ENCODE data around the gene RNF13.

RNF13 gene

DNA sequence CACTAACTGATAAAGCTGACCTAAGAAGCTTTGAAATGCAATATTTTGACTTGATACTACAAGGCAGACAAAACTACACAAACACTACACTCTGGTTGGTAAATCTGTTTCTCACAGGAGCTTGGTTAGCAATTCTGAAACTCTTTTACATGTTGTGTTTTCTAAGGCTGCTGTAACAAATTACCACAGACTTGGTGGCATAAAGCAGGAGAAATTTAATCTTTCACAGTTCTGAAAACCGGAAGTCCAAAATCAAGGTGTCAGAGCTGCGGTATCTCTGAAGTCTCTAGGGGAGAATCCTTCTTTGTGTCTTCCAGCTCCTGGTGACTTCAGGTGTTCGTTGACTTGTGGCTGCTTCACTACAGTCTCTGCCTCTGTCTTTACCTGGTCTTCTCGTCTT lies 170.6 kb downstream of the RNF13 start:
- TF ChIP-seq, protein P1, sequence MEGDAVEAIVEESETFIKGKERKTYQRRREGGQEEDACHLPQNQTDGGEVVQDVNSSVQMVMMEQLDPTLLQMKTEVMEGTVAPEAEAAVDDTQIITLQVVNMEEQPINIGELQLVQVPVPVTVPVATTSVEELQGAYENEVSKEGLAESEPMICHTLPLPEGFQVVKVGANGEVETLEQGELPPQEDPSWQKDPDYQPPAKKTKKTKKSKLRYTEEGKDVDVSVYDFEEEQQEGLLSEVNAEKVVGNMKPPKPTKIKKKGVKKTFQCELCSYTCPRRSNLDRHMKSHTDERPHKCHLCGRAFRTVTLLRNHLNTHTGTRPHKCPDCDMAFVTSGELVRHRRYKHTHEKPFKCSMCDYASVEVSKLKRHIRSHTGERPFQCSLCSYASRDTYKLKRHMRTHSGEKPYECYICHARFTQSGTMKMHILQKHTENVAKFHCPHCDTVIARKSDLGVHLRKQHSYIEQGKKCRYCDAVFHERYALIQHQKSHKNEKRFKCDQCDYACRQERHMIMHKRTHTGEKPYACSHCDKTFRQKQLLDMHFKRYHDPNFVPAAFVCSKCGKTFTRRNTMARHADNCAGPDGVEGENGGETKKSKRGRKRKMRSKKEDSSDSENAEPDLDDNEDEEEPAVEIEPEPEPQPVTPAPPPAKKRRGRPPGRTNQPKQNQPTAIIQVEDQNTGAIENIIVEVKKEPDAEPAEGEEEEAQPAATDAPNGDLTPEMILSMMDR (IDR thresholded peaks at IDR 0.05; ENCODE audit: low read depth, low read length): no peak
- DNase-seq: no peak
- H3K27me3 ChIP-seq: no peaks in the 10 kb centered on the region
- no peaks in the 10 kb centered on the region for H3K9me3 ChIP-seq
- no peaks in the 10 kb centered on the region for H3K4me1 ChIP-seq
- no peaks in the 10 kb centered on the region for H3K36me3 ChIP-seq
- H3K4me3 ChIP-seq (ENCODE audit: low read depth, low read length): no peak overlapping the region

DNA sequence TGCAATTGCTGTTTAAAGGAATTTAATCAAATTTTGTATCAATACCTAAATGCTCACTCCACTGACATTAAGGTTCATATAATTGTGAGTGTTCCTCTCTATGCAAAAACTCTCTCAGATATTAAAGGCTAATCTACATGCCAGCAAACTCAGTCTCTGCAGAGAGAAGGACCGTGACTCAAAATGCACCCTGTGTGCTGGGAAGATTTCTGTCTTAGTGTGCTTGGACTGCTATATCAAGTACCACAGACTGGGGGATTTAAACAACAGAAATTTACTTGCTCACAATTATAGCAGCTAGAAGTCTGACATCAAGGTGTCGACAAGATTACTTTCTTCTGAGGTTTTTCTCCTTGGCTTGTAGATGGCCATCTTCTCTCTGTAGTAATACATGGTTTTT lies 176.3 kb downstream of the RNF13 start:
- Histone ChIP-seq H3K4me3 (ENCODE audit: low read depth, low read length) (no peak overlapping the region), H3K27me3 (no peaks in the 10 kb centered on the region), H3K4me1 (no peaks in the 10 kb centered on the region), H3K9me3 (no peaks in the 10 kb centered on the region), H3K36me3 (no peaks in the 10 kb centered on the region)
- TF ChIP-seq, protein P1 (IDR thresholded peaks at IDR 0.05; ENCODE audit: low read depth, low read length): no peak
- DNase-seq: no peak

DNA sequence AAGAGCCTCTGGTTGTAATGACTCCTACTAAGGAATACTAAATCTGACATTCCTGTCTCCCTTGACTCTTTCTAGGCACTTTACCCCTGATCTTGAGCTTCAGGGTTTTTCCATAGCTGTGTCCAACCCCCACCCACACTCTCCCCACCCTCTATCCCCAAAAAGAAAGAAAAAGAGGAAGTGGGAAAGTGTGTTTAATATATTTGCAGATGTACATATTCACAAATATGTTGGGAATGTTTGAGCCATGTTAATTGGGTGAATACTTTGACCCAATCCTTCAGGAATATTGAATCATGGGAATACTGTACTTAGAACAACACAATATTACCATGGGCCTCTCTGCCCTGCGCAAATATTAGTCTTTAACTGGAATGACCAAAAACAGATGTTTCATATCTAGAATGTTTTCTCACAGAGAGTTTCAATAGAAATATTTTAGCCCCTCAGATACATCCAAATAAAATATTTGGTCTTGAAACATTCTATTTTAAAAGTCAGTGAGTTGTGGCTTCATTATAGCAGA lies 177.5 kb downstream of the RNF13 start:
- no peak overlapping the region for H3K4me3 ChIP-seq (ENCODE audit: low read depth, low read length)
- TF ChIP-seq, protein P1 (IDR thresholded peaks at IDR 0.05; ENCODE audit: low read depth, low read length): no peak
- no peaks in the 10 kb centered on the region for H3K9me3 ChIP-seq
- no peak for DNase-seq
- no peaks in the 10 kb centered on the region for H3K36me3 ChIP-seq
- no peaks in the 10 kb centered on the region for H3K27me3 ChIP-seq
- H3K4me1 ChIP-seq: no peaks in the 10 kb centered on the region

DNA sequence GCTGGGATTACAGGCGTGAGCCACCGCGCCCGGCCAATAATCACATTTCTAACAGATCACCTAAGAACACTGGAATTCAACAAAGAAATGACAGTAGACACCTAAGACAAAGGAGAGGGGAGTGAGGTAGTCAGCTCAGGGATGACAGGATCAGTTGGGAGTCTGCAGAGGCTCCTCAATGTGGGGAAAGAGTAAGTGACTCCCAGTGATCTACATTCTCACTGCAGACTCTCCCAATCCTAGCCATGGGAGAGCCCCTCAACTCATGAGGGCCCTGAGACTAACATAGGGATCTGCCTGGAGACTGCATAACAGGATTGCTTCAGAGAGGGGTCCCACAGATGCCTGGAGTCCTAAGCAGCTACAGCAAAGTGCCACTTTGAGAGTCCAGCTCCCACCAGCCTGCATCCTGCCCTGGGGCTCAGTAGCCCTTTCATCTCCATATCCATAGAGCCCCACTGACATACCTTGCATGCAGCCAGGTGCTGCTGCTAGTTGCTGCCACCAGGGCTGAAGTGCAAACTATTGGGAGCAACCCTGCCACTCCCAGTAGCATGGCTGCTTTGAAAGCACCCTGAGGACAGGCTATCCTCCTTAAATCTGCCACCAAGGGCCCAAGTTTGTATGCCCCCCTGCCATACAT lies 179.5 kb downstream of the RNF13 start:
- no peaks in the 10 kb centered on the region for H3K4me1 ChIP-seq
- TF ChIP-seq, protein P1 (IDR thresholded peaks at IDR 0.05; ENCODE audit: low read depth, low read length): no peak

DNA sequence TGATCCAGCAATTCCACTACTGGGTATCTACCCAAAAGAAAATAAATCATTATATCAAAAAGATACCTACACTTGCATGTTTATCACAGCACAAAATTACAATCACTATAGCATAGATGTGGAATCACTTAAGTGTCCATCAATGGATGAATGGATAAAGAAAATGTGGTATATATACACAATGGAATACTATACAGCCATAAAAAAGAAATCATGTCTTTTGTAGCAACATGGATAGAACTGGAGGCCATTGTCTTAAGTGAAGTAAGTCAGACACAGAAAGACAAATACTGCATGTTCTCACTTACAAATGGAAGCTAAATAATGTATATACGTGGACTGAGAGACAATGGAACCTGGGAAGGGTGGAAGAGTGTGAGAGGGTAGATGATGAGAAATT lies 185.9 kb downstream of the RNF13 start:
- H3K9me3 ChIP-seq: no peaks in the 10 kb centered on the region; the same call in 1 of the 2 replicates
- no peak overlapping the region for H3K4me3 ChIP-seq (ENCODE audit: low read depth, low read length)
- no peaks in the 10 kb centered on the region for H3K36me3 ChIP-seq
- no peaks in the 10 kb centered on the region for H3K4me1 ChIP-seq
- DNase-seq: no peak
- TF ChIP-seq, protein P1 (IDR thresholded peaks at IDR 0.05; ENCODE audit: low read depth, low read length): no peak
- no peaks in the 10 kb centered on the region for H3K27me3 ChIP-seq

More for the DNA sequence above, 179.5 kb downstream of the RNF13 start:
- Histone ChIP-seq H3K9me3 (no peaks in the 10 kb centered on the region), H3K4me3 (ENCODE audit: low read depth, low read length) (no peak overlapping the region), H3K36me3 (no peaks in the 10 kb centered on the region), H3K27me3 (no peaks in the 10 kb centered on the region)
- DNase-seq: no peak

DNA sequence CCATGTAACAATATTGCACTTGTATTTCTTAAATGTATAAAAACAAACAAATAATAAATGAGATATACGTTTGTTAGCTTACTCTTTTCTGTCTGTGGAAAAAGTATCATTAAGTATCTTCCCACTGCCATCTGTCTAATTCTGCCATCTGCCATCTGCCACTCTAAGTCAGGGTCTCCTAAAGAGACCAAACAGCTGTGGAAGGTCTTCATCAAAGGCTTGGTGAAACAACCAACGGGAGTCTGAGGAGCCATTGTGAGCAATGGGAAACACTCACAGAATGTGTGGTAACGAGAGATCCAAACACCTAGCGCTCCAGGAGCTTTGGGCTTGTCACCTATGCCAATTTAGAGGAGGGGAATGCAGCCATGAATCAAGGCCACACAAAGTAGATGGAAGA lies 186.4 kb downstream of the RNF13 start:
- Histone ChIP-seq H3K27me3 (no peaks in the 10 kb centered on the region), H3K9me3 (no peaks in the 10 kb centered on the region; the same call in 1 of the 2 replicates), H3K36me3 (no peaks in the 10 kb centered on the region), H3K4me1 (no peaks in the 10 kb centered on the region), H3K4me3 (ENCODE audit: low read depth, low read length) (no peak overlapping the region)
- TF ChIP-seq, protein P1 (IDR thresholded peaks at IDR 0.05; ENCODE audit: low read depth, low read length): no peak
- no peak for DNase-seq

All from BE2C (cell line).